Measurements from ENCODE around the gene EDN2. TPM values are rescaled to one million over a fixed set of nuclear protein-coding genes. Genes with fewer than 3 reads are reported as not detected.

Gene EDN2
- total RNA-seq, 1 experiment from 2014 or later = 0.24 TPM

GRCh38 chr1:41462680-41463004 lies 21.8 kb downstream of the EDN2 start:
- H2BK20ac ChIP-seq (ENCODE audit: low read depth, low read length, poor library complexity, severe bottlenecking) = no peak overlapping the region
- no CpG with 5 or more reads among the region's 2 CpGs for WGBS (ENCODE audit: extremely low coverage, insufficient read length, low lambda C conversion rate)
- no peaks in the 10 kb centered on the region for H3K4me1 ChIP-seq (ENCODE audit: insufficient read depth, low read length)
- H4K8ac ChIP-seq (replicated peaks; ENCODE audit: insufficient read length, low read depth, low read length) = no peak overlapping the region
- H3K4ac ChIP-seq (ENCODE audit: low read depth, low read length) = no peak overlapping the region
- Mint-ChIP-seq H3K4me3 (no peak overlapping the region), H3K36me3 (ENCODE audit: insufficient read depth in 1 of 3, low read depth in 3 of 3) (no peaks in the 10 kb centered on the region), H3K9me3 (no peaks in the 10 kb centered on the region), H3K27ac (no peak overlapping the region), H3K4me1 (0 out of 4 replicates have a peak, but pooled peaks cover 0 to 7% of the 10 kb centered on the region in 2 experiments), H3K27me3 (ENCODE audit: low read depth) (peaks cover 7% of the 10 kb centered on the region)
- H2BK15ac ChIP-seq (ENCODE audit: low read depth, low read length) = no peak overlapping the region
- H2BK5ac ChIP-seq (ENCODE audit: insufficient read length, low read length) = no peak overlapping the region
- no peak overlapping the region for H2BK120ac ChIP-seq (ENCODE audit: low read depth, low read length, poor library complexity, severe bottlenecking)
- no peak overlapping the region for H3K14ac ChIP-seq (ENCODE audit: insufficient read depth, low read length)
- H3T11ph ChIP-seq (ENCODE audit: low read length) = no peak overlapping the region
- no peaks in the 10 kb centered on the region for H3K23me2 ChIP-seq (ENCODE audit: insufficient read length, low read depth, low read length, poor library complexity, severe bottlenecking)
- H2AK5ac ChIP-seq (ENCODE audit: insufficient read length, low read length) = no peak overlapping the region
- TF ChIP-seq CTCF (conservative IDR thresholded peaks at IDR 0.05) = no peak
- H3K23ac ChIP-seq (ENCODE audit: insufficient read length, low read depth, low read length) = no peak overlapping the region
- H2AFZ ChIP-seq (ENCODE audit: low read length) = no peak overlapping the region
- no peak for DNase-seq
- H4K91ac ChIP-seq (ENCODE audit: insufficient read length, low read depth, low read length) = no peak overlapping the region
- H3K56ac ChIP-seq (ENCODE audit: insufficient read length, low read depth, low read length) = no peak overlapping the region
- no peaks in the 10 kb centered on the region for H4K20me1 ChIP-seq (ENCODE audit: control insufficient read depth, insufficient read depth, insufficient read length)
- no peak overlapping the region for H3K4me2 ChIP-seq (ENCODE audit: insufficient read depth, insufficient read length, low read length)
- H3K9me3 ChIP-seq (ENCODE audit: control insufficient read depth, low read depth, low read length) = no peaks in the 10 kb centered on the region
- H3K27ac ChIP-seq (ENCODE audit: insufficient read length, low read depth, low read length) = no peak overlapping the region
- no peak overlapping the region for H3K9ac ChIP-seq (ENCODE audit: extremely low read depth, insufficient read length, low read length)
- no peaks in the 10 kb centered on the region for H3K79me2 ChIP-seq (ENCODE audit: insufficient read depth, low read length)
- no peaks in the 10 kb centered on the region for H3K27me3 ChIP-seq (ENCODE audit: insufficient read depth, low read length)
- H3K18ac ChIP-seq (ENCODE audit: insufficient read length, low read depth, low read length) = no peak overlapping the region
- no peak overlapping the region for H2BK12ac ChIP-seq (ENCODE audit: insufficient read length, low read depth, low read length)
- no peaks in the 10 kb centered on the region for H3K79me1 ChIP-seq (ENCODE audit: insufficient read depth, low read depth, low read length, poor library complexity, severe bottlenecking)
- no peak overlapping the region for H4K5ac ChIP-seq (ENCODE audit: insufficient read length, low read depth, low read length)

All from H9 (cell line).